ENCODE results near the gene TMPRSS7.

The TMPRSS7 gene

DNA sequence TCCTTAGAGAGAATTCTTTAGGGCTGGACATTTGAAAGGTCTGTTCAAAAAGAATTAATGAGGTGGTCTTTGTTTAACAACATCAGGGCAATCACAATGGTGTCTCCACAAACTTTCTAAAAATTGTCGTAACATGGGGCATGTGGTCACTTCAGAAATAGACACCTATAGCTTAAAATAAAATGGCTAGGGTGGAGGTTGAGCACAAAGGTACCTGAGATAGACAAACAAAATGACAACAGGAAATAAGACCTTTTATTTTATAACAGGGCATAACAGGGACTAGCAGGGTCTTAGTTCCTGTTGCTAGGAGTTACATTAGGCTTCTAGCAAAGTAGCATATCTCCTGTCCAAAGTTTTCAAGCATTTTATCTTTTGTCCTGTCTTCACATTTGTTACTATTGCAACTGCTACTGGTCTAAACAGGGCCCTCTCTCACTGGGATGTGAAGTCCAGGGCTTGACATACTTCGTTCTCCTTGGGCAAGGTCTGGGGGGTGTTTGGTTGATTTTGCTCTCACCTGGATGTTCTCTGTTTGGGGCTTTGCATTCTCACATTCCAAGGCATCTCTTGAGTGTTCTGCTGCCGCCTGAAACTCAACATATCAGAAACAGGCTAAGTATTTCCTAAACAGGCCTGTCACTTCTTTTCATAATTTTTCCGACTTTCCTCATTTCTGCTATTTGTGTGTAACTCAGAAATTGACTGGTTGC lies 95.5 kb downstream of the TMPRSS7 start:
- peak; percentile 22 for DNase-seq

DNA sequence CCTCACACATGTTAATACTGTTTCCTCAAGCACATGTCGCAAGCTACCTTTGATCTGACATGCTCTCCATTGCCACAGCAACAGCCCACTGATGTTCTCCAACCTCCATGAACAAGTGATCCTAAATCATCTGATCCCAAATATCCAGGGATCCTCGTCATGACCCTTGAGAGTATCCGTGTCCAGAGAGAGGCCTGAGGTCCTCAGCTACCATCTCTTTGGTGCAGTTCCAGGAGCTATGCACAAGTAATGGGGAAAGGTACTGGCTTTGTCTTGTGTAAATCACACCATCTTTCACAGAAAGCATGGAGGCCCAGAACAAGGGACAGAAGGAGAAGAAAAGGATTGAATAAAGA lies 96.1 kb downstream of the TMPRSS7 start:
- DNase-seq: no peak

Measured in CD4-positive, alpha-beta T cell treated with Interleukin-17A for 1 hour (primary cell).